OCI-LY3 (cell line): ENCODE measurements around the gene TMEM11.

Source experiments
- CTCF ChIP-seq: fragments of 200-600, 300-600 bp; sonication (generic); IDR thresholded peaks from 2 replicates; pipeline ENCODE4 v1.5.1; 2014; ENCODE audit warnings: antibody characterized with exemption, low read length, low read depth
- EZH2phosphoT487 ChIP-seq: fragments of 200-600 bp; shearing (Covaris generic); IDR thresholded peaks from 2 replicates; pipeline ENCODE4 v1.6.1; 2018; ENCODE audit warnings: antibody characterized with exemption, mixed run types, low read depth

DNA sequence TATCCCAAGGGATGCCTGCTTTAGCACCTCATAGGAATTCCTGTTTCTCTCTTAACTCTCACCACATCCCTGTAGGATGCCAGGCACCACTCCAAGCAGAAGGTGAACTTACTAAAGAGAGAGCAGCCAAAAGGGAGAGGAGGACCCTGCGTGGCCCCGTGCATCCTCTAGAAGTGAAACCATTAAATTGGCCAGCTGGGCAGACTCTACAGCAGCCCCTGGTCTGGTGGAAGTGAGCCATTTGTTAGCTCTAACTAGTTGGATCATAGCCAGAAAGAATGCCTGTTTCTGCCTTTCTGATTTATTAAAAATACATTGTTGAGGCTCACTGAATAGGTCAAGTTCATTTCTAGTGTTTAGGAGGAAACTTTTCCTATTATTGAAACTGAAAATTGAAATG lies 22.3 kb downstream of the TMEM11 start:
- TF ChIP-seq CTCF (no peak), EZH2phosphoT487 (no peak)
